Kidney (tissue), 14 donors: Measurements from ENCODE around the gene DNM3. TPM values are rescaled to one million over a fixed set of nuclear protein-coding genes. Genes with fewer than 3 reads are reported as not detected.

ENCODE experiments used
- DNase-seq, 5 donors: peaks; one replicate each; pipeline ENCODE4 v3.0.0-alpha.2; 2013 to 2020
- FAIRE-seq: peaks from 2 replicates; lab custom pipeline; 2012; peaks lifted over from hg19 to GRCh38; lab: Jason Lieb, UNC
- H3K27ac ChIP-seq, 2 donors: one replicate each; pipeline ENCODE4 v1.7.0; 2013; ENCODE audit warnings: low read depth in 2 of 2, low read length in 2 of 2, inconsistent platforms in 1 of 2
- H3K27me3 ChIP-seq: one replicate; pipeline ENCODE4 v1.7.1; 2013; ENCODE audit warnings: low read length, inconsistent platforms; ENCODE audit not compliant: control insufficient read depth, insufficient read depth
- H3K36me3 ChIP-seq, 3 donors: one replicate each; pipeline versions ENCODE4 v1.7.0 to v1.7.1; 2013; ENCODE audit warnings: low read length in 3 of 3, control low read depth in 1 of 3, inconsistent platforms in 1 of 3; ENCODE audit not compliant: insufficient read depth in 3 of 3, control insufficient read depth in 2 of 3
- H3K4me1 ChIP-seq, 3 donors: one replicate each; pipeline versions ENCODE4 v1.7.0 to v1.7.1; 2013; ENCODE audit warnings: low read length in 3 of 3, inconsistent platforms in 1 of 3, low read depth in 1 of 3; ENCODE audit not compliant: control insufficient read depth in 2 of 3, insufficient read depth in 2 of 3
- H3K4me3 ChIP-seq, 3 donors: one replicate each; pipeline versions ENCODE4 v1.7.0 to v1.8.1; 2013; ENCODE audit warnings: low read length in 3 of 3, control low read depth in 1 of 3, inconsistent platforms in 1 of 3
- H3K9ac ChIP-seq, 3 donors: one replicate each; pipeline versions ENCODE4 v1.7.0 to v1.7.1; 2013; ENCODE audit warnings: low read length in 3 of 3, control low read depth in 1 of 3, inconsistent platforms in 1 of 3
- H3K9me3 ChIP-seq, 3 donors: one replicate each; pipeline versions ENCODE4 v1.7.0 to v1.7.1; 2013; ENCODE audit warnings: low read length in 3 of 3, control low read depth in 1 of 3, inconsistent platforms in 1 of 3; ENCODE audit not compliant: control insufficient read depth in 2 of 3, insufficient read depth in 1 of 3
- intact Hi-C: fragments of 100-400 bp; cut with DNase I; formaldehyde crosslinking; loops from one replicate; pipeline ENCODE4 v1.11.1; 2022
- polyA plus RNA-seq: library from polyadenylated mRNA; stranded (reverse); fragments of 350-450 nt; fragmentation: Illumina TruSeq; extraction: RNeasy Lipid Tissue Mini Kit (QIAGEN cat#74804); gene quantifications from one replicate; pipeline ENCODE4 v1.2.3, GENCODE V29; 2014; ENCODE audit warnings: low read depth, low replicate concordance; ENCODE audit not compliant: insufficient read depth
- total RNA-seq: library from RNA; stranded (reverse); fragmentation: NEBNext Ultra II Directional; extraction: Animal tissue kit (Norgen Biotek cat#: 25700); gene quantifications from one replicate; pipeline ENCODE4 v1.2.1, GENCODE V29; 2021
- TF ChIP-seq, protein P1 (sequence below): IDR thresholded peaks from 3 replicates; pipeline ENCODE4 v1.5.1; 2012; ENCODE audit warnings: mild to moderate bottlenecking, moderate library complexity, borderline replicate concordance; ENCODE audit not compliant: insufficient read depth; ENCODE audit errors: extremely low read depth
- donor health status: control.
- donor health status: control.
- donor health status: control.
- donor health status: control.
- donor health status: control.
- donor health status: DM: yes; HTN: yes; CAD: no.
- donor health status: Normal renal cell carcinoma (clear cell type).

DNM3 gene
- total and polyA plus RNA-seq, 2 donors from 2014 or later: 5.9 to 19.1 TPM

DNA sequence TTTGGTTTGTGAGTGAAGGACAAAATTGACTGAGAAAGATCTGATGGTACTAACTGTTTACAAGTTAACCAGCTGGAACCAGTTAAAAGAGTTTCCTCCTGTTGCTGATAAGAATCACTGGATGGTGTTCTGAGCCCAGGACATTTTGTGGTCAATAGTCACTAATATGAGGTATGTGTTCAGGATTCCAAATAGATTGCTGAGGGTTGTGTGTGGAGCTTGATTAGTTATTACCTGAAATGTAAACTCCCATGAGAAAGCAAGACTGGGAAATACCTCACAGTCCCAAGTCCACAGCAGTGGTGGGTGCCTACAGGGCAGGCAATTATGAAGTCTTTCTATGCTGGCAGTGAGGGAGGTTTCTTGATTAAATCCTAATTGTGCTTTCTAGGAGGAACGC lies 164.6 kb downstream of the DNM3 start:
- Histone ChIP-seq H3K4me1 (peaks cover 0 to 4% (median 2%) of the 10 kb centered on the region in 3 donors), H3K4me3 (no peak overlapping the region), H3K36me3 (no peaks in the 10 kb centered on the region), H3K9me3 (no peaks in the 10 kb centered on the region), H3K27ac (no peak overlapping the region), H3K27me3 (no peaks in the 10 kb centered on the region), H3K9ac (no peak overlapping the region)
- intact Hi-C loops: loop anchor here (10.0 kb wide), 1 partner anchor 419 kb away; the partner anchor contains the start of gene C1orf105
- TF ChIP-seq, protein P1, sequence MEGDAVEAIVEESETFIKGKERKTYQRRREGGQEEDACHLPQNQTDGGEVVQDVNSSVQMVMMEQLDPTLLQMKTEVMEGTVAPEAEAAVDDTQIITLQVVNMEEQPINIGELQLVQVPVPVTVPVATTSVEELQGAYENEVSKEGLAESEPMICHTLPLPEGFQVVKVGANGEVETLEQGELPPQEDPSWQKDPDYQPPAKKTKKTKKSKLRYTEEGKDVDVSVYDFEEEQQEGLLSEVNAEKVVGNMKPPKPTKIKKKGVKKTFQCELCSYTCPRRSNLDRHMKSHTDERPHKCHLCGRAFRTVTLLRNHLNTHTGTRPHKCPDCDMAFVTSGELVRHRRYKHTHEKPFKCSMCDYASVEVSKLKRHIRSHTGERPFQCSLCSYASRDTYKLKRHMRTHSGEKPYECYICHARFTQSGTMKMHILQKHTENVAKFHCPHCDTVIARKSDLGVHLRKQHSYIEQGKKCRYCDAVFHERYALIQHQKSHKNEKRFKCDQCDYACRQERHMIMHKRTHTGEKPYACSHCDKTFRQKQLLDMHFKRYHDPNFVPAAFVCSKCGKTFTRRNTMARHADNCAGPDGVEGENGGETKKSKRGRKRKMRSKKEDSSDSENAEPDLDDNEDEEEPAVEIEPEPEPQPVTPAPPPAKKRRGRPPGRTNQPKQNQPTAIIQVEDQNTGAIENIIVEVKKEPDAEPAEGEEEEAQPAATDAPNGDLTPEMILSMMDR: no peak
- peak in 1 of 5 donors; percentile 50 for DNase-seq
- no peak for FAIRE-seq

DNA sequence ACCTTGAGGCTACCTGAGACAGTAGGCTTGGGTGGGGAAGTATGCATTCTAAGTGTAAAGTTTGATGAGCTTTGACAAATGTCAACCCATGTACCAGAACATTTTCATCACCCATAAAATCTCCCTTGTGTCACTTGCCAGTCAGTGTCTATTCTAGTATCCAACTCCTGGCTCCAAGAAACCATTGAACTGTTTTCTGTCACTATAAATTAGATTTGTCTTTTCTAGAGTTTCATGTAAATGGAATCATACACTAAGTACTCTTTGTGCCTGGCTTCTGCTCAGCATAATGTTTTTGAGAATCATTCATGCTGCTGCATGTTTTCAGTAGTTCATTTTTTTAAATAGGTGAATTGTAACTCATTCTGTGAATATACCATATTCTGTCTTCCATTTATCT lies 165.4 kb downstream of the DNM3 start:
- no peak overlapping the region for H3K9ac ChIP-seq
- no peak overlapping the region for H3K4me3 ChIP-seq
- H3K4me1 ChIP-seq: peaks cover 0 to 4% (median 2%) of the 10 kb centered on the region in 3 donors
- H3K27me3 ChIP-seq: no peaks in the 10 kb centered on the region
- FAIRE-seq (no peak), DNase-seq (no peak)
- TF ChIP-seq, protein P1: no peak
- no peaks in the 10 kb centered on the region for H3K36me3 ChIP-seq
- no peaks in the 10 kb centered on the region for H3K9me3 ChIP-seq
- H3K27ac ChIP-seq: no peak overlapping the region
- intact Hi-C loops: loop anchor here (10.0 kb wide), 1 partner anchor 418 kb away; the partner anchor contains the start of gene C1orf105

DNA sequence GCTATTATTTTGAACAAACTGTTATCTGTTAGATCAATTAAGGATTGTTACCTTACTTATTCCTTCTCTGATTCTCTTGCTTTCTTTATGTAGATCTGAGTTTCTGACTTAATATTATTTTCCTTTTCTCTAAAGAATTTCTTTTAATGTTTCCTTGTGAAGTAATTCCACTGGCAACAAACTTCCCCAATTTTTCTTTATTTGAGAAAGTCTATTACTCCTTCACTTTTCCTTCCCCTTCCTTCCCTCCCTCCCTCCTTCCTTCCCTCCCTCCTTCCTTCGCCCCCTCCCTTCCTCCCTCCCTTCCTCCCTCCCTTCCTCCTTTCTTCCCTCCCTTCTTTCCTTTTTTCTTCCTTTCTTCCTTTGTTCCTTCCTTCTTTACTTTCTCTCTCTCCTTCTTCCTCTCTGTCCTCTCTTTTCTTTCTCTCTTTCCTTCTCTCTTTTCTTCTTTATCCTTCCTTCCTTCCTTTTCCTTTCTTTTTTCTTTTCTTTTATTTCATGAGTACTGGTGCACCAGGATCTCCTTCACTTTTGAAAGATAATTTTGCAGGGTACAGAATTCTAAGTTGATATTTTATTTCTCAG lies 177.5 kb downstream of the DNM3 start:
- no peak overlapping the region for H3K4me3 ChIP-seq

More for the DNA sequence above, 177.5 kb downstream of the DNM3 start:
- DNase-seq: no peak
- intact Hi-C loops: no loop called here
- H3K4me1 ChIP-seq: no peaks in the 10 kb centered on the region
- no peak for FAIRE-seq
- no peaks in the 10 kb centered on the region for H3K27me3 ChIP-seq
- TF ChIP-seq, protein P1: no peak
- H3K27ac ChIP-seq: no peak overlapping the region
- H3K9me3 ChIP-seq: no peaks in the 10 kb centered on the region
- H3K9ac ChIP-seq: no peak overlapping the region
- H3K36me3 ChIP-seq: no peaks in the 10 kb centered on the region
